SK-N-SH (cell line): ENCODE results near the gene ZNF331. TPM values are rescaled to one million over a fixed set of nuclear protein-coding genes. Genes with fewer than 3 reads are reported as not detected.

Experiments
- CTCF ChIA-PET: fragments of 300-600, 350-600 bp; formaldehyde crosslinking; extraction: SDS; loops from one replicate; lab custom pipeline; 2021; lab: Yijun Ruan, JAX
- POLR2A ChIA-PET: fragments of 350-600 bp; sonication (Branson Sonifier 250); formaldehyde crosslinking; extraction: SDS; loops from one replicate; lab custom pipeline; 2020; ENCODE audit warnings: antibody characterized with exemption, inconsistent platforms; lab: Yijun Ruan, JAX
- DNase-seq: peaks from one replicate; pipeline ENCODE4 v3.0.0; 2012
- H2AFZ ChIP-seq: fragments of 200-600 bp; sonication (generic); 2 replicates; pipeline ENCODE4 v1.8.1; 2016; ENCODE audit warnings: antibody characterized with exemption, mild to moderate bottlenecking, low read depth
- H3F3A ChIP-seq: fragments of 200-600 bp; sonication (generic); replicated peaks from 2 replicates; pipeline ENCODE3; 2016; ENCODE audit warnings: antibody characterized with exemption, mild to moderate bottlenecking; ENCODE audit not compliant: insufficient read depth
- H3K27ac ChIP-seq, 2 experiments: fragments of 200-500 bp in 1 of 2; fragments of 200-600 bp in 1 of 2; sonication (Bioruptor generic) in 1 of 2; sonication (generic), shearing (Covaris generic) in 1 of 2; 2 replicates each; pipeline versions ENCODE4 v1.5.1 to v1.6.1; 2014 to 2016; ENCODE audit warnings: low read depth in 2 of 2, inconsistent platforms in 1 of 2, low read length in 1 of 2, mild to moderate bottlenecking in 1 of 2, mixed read lengths in 1 of 2
- H3K27me3 ChIP-seq: fragments of 200-600 bp; sonication (generic), shearing (Covaris generic); 2 replicates; pipeline ENCODE4 v1.6.1; 2016; ENCODE audit warnings: mixed run types; ENCODE audit not compliant: insufficient read depth
- H3K36me3 ChIP-seq, 2 experiments: fragments of 200-500 bp in 1 of 2; fragments of 200-600 bp in 1 of 2; sonication (Bioruptor generic) in 1 of 2; sonication (generic) in 1 of 2; replicated peaks in 1 of 2; 2 replicates each; pipeline versions ENCODE3 to v1.5.1; 2014 to 2016; ENCODE audit warnings: low read length in 1 of 2, mild to moderate bottlenecking in 1 of 2; ENCODE audit not compliant: insufficient read depth in 2 of 2, control insufficient read depth in 1 of 2
- H3K4me1 ChIP-seq, 2 experiments: fragments of 200-500 bp in 1 of 2; fragments of 200-600 bp in 1 of 2; sonication (Bioruptor generic) in 1 of 2; sonication (generic), shearing (Covaris generic) in 1 of 2; 2 replicates each; pipeline versions ENCODE4 v1.5.1 to v1.6.1; 2014 to 2016; ENCODE audit warnings: low read depth in 1 of 2, low read length in 1 of 2, mixed run types in 1 of 2; ENCODE audit not compliant: insufficient read depth in 2 of 2, control insufficient read depth in 1 of 2
- H3K4me2 ChIP-seq: fragments of 200-600 bp; sonication (generic), shearing (Covaris generic); 2 replicates; pipeline ENCODE4 v1.6.1; 2017; ENCODE audit warnings: mixed run types
- H3K4me3 ChIP-seq, 2 experiments: fragments of 200-500 bp in 1 of 2; fragments of 200-600 bp in 1 of 2; sonication (Bioruptor generic) in 1 of 2; sonication (generic), shearing (Covaris generic) in 1 of 2; 2 replicates each; pipeline versions ENCODE4 v1.5.1 to v1.8.1; 2014 to 2016; ENCODE audit warnings: low read depth in 2 of 2, inconsistent platforms in 1 of 2, low read length in 1 of 2, mild to moderate bottlenecking in 1 of 2, mixed read lengths in 1 of 2, moderate library complexity in 1 of 2
- H3K79me2 ChIP-seq: fragments of 200-600 bp; sonication (generic); 2 replicates; pipeline ENCODE4 v1.8.1; 2017; ENCODE audit warnings: mild to moderate bottlenecking; ENCODE audit not compliant: insufficient read depth
- H3K9ac ChIP-seq: fragments of 200-600 bp; sonication (generic); 2 replicates; pipeline ENCODE4 v1.6.1; 2017; ENCODE audit warnings: mixed run types
- H3K9me2 ChIP-seq: fragments of 200-600 bp; sonication (generic); 2 replicates; pipeline ENCODE4 v1.6.1; 2017; ENCODE audit warnings: mixed run types
- H3K9me3 ChIP-seq: fragments of 200-600 bp; sonication (generic); 2 replicates; pipeline ENCODE4 v1.6.1; 2017; ENCODE audit warnings: mixed run types, mild to moderate bottlenecking, moderate library complexity
- H4K20me1 ChIP-seq: fragments of 200-600 bp; sonication (generic); 2 replicates; pipeline ENCODE4 v1.6.1; 2017; ENCODE audit warnings: mild to moderate bottlenecking, mixed run types; ENCODE audit not compliant: insufficient read depth
- CHD2 ChIP-seq: fragments of 150-350 bp; IDR thresholded peaks from 2 replicates; pipeline ENCODE4 v1.6.1; 2018; ENCODE audit warnings: low read length; ENCODE audit not compliant: partially characterized antibody
- EP300 ChIP-seq, 2 experiments: IDR thresholded peaks; 2 replicates each; pipeline versions ENCODE4 v1.4.0 to v1.6.1; 2012; ENCODE audit warnings: borderline replicate concordance in 1 of 2, low read depth in 1 of 2, low read length in 1 of 2
- EZH2phosphoT487 ChIP-seq: fragments of 200-600 bp; sonication (generic); IDR thresholded peaks from 2 replicates; pipeline ENCODE4 v1.6.1; 2017; ENCODE audit warnings: low read depth, mixed run types, mild to moderate bottlenecking, antibody characterized with exemption, moderate library complexity, borderline replicate concordance
- FOSL2 ChIP-seq: IDR thresholded peaks from 2 replicates; pipeline ENCODE4 v1.4.0; 2012; ENCODE audit warnings: low read depth, mild to moderate bottlenecking, moderate library complexity, borderline replicate concordance
- GABPA ChIP-seq: IDR thresholded peaks from 2 replicates; pipeline ENCODE4 v1.4.0; 2012; ENCODE audit warnings: low read depth, mild to moderate bottlenecking
- GATA2 ChIP-seq: sonication (generic); formaldehyde crosslinking; IDR thresholded peaks from 2 replicates; pipeline ENCODE4 v1.5.0; 2020; ENCODE audit warnings: mild to moderate bottlenecking, missing genetic modification reagents
- JUND ChIP-seq: IDR thresholded peaks from 2 replicates; pipeline ENCODE4 v1.4.0; 2012
- MEF2A ChIP-seq: IDR thresholded peaks from 2 replicates; pipeline ENCODE4 v1.4.0; 2012; ENCODE audit warnings: low read depth, borderline replicate concordance
- POLR2AphosphoS5 ChIP-seq: IDR thresholded peaks from 2 replicates; pipeline ENCODE4 v1.6.1; 2012; ENCODE audit warnings: low read depth, low read length
- RCOR1 ChIP-seq: fragments of 150-350 bp; IDR thresholded peaks from 2 replicates; pipeline ENCODE4 v1.6.1; 2017; ENCODE audit warnings: antibody characterized with exemption, low read length
- RXRA ChIP-seq: IDR thresholded peaks from 2 replicates; pipeline ENCODE4 v1.4.0; 2012; ENCODE audit warnings: low read depth, mild to moderate bottlenecking, borderline replicate concordance
- TAF1 ChIP-seq: IDR thresholded peaks from 2 replicates; pipeline ENCODE4 v1.6.1; 2012; ENCODE audit warnings: low read depth, mild to moderate bottlenecking, low read length, moderate library complexity, borderline replicate concordance
- TCF12 ChIP-seq: IDR thresholded peaks from 2 replicates; pipeline ENCODE4 v1.4.0; 2012
- TEAD4 ChIP-seq: IDR thresholded peaks from 2 replicates; pipeline ENCODE4 v1.4.0; 2012; ENCODE audit warnings: mild to moderate bottlenecking, borderline replicate concordance; ENCODE audit not compliant: insufficient read depth
- YY1 ChIP-seq: IDR thresholded peaks from 2 replicates; pipeline ENCODE4 v1.4.0; 2012; ENCODE audit warnings: low read depth, mild to moderate bottlenecking
- WGBS: methylation state at CpG from one replicate; pipeline ENCODE4 v1.1.6; 2017; ENCODE audit warnings: low lambda C conversion rate; 5-methylcytosine and 5-hydroxymethylcytosine counted together
- polyA plus RNA-seq, 3 experiments: library from polyadenylated mRNA; depleted of rRNA; stranded (reverse); fragments of >200 nt; gene quantifications; 2 replicates each; pipeline ENCODE4 v1.2.3, GENCODE V29; 2012
- TF ChIP-seq, protein P1 (sequence below): IDR thresholded peaks from 2 replicates; pipeline ENCODE4; 2012
- TF ChIP-seq, protein P2 (sequence below): fragments of 150-350 bp; IDR thresholded peaks from 2 replicates; pipeline ENCODE4 v1.6.1; 2016; ENCODE audit warnings: mild to moderate bottlenecking, low read depth, low read length
- TF ChIP-seq, protein P3 (sequence below): fragments of 200-600 bp; sonication (generic); IDR thresholded peaks from 2 replicates; pipeline ENCODE4 v1.6.1; 2017; ENCODE audit warnings: antibody characterized with exemption, mild to moderate bottlenecking, moderate library complexity
- TF ChIP-seq, protein P4 (sequence below): IDR thresholded peaks from 2 replicates; pipeline ENCODE4 v1.6.1; 2012; ENCODE audit warnings: mild to moderate bottlenecking, low read depth, low read length, moderate library complexity

Gene ZNF331
- polyA plus RNA-seq, 1 of the 3 experiments (the other 2 are of a cell fraction): 7.2 TPM

DNA sequence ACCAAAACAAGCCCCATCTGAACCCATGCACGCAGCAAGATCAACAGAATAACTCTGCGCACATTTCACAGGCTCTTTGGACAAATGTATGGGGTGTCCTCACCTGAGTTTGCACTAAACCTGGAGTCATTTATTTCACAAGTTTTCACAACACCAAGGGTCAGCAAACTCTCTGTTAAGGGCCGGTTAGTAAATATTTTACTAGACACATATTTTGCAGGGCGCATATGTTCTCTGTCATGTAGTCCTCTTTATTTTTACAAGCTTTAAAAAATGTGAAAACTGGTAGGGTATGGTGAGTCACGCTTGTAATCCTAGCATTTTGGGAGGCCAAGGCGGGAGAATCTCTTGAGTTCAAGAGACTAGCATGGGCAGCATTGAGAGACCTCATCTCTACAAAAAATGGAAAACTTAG is 48.3 kb downstream of the ZNF331 start (continued):
- TF ChIP-seq, protein P1, sequence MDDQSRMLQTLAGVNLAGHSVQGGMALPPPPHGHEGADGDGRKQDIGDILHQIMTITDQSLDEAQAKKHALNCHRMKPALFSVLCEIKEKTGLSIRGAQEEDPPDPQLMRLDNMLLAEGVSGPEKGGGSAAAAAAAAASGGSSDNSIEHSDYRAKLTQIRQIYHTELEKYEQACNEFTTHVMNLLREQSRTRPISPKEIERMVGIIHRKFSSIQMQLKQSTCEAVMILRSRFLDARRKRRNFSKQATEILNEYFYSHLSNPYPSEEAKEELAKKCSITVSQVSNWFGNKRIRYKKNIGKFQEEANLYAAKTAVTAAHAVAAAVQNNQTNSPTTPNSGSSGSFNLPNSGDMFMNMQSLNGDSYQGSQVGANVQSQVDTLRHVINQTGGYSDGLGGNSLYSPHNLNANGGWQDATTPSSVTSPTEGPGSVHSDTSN: no peak

DNA sequence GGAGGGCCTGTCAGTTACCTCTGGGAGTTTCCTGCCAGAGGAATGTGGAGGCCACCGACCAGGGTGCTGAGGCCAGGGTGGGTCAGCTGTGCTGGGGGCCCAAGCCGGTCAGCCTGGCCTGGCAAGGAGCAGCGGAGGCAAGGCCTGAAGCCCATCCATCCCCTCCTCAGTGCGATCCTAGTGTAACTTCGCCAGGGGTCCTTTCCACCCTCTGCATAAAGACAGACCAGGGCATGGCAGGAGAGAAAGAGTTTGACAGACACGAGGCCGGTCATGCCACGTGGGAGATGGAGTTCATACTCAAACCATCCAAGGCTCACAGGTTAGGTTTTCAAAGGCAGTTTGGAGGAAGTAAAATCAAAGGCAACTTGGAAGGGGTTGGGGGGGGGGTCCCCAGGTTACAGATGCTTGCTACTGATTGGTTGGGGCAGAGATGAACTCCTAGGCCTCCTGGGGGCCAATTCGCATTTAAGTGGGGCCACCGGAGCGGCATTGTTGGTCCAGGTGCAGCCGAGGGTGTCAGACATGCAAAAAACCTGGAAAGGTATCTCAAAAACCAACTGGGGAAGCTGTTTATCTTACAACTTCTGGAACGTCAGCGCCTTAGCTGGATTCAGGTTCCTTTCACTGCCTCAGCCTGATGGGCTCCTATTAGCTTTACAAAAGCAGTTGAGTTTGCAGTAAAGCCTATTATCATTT is 57.0 kb downstream of the ZNF331 start:
- H3K9me3 ChIP-seq: no peaks in the 10 kb centered on the region

More for the DNA sequence above, 57.0 kb downstream of the ZNF331 start:
- H3K4me2 ChIP-seq: no peak overlapping the region
- no peak overlapping the region for H3K4me3 ChIP-seq
- no peaks in the 10 kb centered on the region for H3F3A ChIP-seq
- H3K36me3 ChIP-seq: no peaks in the 10 kb centered on the region
- POLR2A ChIA-PET: interaction anchor here (0.6 kb wide), 1 partner anchor 84 kb away, joined by 4 read pairs; no protein-coding TSS in a partner anchor
- 10% methylated on average over 11 of the region's 14 CpGs for WGBS
- no peak overlapping the region for H3K9ac ChIP-seq
- no peak for TF ChIP-seq RCOR1
- TF ChIP-seq GABPA: no peak
- no peak for TF ChIP-seq JUND
- TF ChIP-seq CHD2: no peak
- TF ChIP-seq TEAD4: no peak
- no peak for TF ChIP-seq FOSL2
- no peak for TF ChIP-seq RXRA
- TF ChIP-seq, protein P2, sequence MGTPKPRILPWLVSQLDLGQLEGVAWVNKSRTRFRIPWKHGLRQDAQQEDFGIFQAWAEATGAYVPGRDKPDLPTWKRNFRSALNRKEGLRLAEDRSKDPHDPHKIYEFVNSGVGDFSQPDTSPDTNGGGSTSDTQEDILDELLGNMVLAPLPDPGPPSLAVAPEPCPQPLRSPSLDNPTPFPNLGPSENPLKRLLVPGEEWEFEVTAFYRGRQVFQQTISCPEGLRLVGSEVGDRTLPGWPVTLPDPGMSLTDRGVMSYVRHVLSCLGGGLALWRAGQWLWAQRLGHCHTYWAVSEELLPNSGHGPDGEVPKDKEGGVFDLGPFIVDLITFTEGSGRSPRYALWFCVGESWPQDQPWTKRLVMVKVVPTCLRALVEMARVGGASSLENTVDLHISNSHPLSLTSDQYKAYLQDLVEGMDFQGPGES: no peak
- no peak for TF ChIP-seq TCF12
- TF ChIP-seq, protein P3, sequence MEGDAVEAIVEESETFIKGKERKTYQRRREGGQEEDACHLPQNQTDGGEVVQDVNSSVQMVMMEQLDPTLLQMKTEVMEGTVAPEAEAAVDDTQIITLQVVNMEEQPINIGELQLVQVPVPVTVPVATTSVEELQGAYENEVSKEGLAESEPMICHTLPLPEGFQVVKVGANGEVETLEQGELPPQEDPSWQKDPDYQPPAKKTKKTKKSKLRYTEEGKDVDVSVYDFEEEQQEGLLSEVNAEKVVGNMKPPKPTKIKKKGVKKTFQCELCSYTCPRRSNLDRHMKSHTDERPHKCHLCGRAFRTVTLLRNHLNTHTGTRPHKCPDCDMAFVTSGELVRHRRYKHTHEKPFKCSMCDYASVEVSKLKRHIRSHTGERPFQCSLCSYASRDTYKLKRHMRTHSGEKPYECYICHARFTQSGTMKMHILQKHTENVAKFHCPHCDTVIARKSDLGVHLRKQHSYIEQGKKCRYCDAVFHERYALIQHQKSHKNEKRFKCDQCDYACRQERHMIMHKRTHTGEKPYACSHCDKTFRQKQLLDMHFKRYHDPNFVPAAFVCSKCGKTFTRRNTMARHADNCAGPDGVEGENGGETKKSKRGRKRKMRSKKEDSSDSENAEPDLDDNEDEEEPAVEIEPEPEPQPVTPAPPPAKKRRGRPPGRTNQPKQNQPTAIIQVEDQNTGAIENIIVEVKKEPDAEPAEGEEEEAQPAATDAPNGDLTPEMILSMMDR: no peak
- no peak for TF ChIP-seq TAF1
- TF ChIP-seq MEF2A: no peak
- TF ChIP-seq GATA2 (CRISPR knock-in tag): no peak
- TF ChIP-seq YY1: no peak
- no peak for TF ChIP-seq POLR2AphosphoS5
- TF ChIP-seq, protein P4, sequence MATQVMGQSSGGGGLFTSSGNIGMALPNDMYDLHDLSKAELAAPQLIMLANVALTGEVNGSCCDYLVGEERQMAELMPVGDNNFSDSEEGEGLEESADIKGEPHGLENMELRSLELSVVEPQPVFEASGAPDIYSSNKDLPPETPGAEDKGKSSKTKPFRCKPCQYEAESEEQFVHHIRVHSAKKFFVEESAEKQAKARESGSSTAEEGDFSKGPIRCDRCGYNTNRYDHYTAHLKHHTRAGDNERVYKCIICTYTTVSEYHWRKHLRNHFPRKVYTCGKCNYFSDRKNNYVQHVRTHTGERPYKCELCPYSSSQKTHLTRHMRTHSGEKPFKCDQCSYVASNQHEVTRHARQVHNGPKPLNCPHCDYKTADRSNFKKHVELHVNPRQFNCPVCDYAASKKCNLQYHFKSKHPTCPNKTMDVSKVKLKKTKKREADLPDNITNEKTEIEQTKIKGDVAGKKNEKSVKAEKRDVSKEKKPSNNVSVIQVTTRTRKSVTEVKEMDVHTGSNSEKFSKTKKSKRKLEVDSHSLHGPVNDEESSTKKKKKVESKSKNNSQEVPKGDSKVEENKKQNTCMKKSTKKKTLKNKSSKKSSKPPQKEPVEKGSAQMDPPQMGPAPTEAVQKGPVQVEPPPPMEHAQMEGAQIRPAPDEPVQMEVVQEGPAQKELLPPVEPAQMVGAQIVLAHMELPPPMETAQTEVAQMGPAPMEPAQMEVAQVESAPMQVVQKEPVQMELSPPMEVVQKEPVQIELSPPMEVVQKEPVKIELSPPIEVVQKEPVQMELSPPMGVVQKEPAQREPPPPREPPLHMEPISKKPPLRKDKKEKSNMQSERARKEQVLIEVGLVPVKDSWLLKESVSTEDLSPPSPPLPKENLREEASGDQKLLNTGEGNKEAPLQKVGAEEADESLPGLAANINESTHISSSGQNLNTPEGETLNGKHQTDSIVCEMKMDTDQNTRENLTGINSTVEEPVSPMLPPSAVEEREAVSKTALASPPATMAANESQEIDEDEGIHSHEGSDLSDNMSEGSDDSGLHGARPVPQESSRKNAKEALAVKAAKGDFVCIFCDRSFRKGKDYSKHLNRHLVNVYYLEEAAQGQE: no peak
- TF ChIP-seq EP300 (IDR thresholded peaks at IDR 0.05; ENCODE audit: borderline replicate concordance in 1 of 2, low read depth in 1 of 2, low read length in 1 of 2): no peak
- no peak for TF ChIP-seq EZH2phosphoT487
- no peak overlapping the region for H2AFZ ChIP-seq
- H4K20me1 ChIP-seq: no peaks in the 10 kb centered on the region
- H3K4me1 ChIP-seq: no peaks in the 10 kb centered on the region
- no peaks in the 10 kb centered on the region for H3K79me2 ChIP-seq
- no peak overlapping the region for H3K27ac ChIP-seq
- DNase-seq: no peak
- peaks cover 18% of the 10 kb centered on the region; the same call in 1 of the 2 replicates for H3K27me3 ChIP-seq
- H3K9me2 ChIP-seq: no peaks in the 10 kb centered on the region
- CTCF ChIA-PET: interaction anchor here (0.8 kb wide), 1 partner anchor 198 kb away, joined by 3 read pairs; no protein-coding TSS in a partner anchor
